IPS DF 4.7 (cell line): ENCODE measurements around the gene GET4.
"Not testable (repeated sequence)": the region's sequence is repeated elsewhere in the genome, so short reads cannot be mapped to it uniquely, and the experiment has no call there.

Source experiments
- DNase-seq: peaks from one replicate; pipeline ENCODE4 v3.0.0-alpha.2; 2013; ENCODE audit warnings: low spot score; ENCODE audit errors: extremely low read depth

GET4 gene

DNA sequence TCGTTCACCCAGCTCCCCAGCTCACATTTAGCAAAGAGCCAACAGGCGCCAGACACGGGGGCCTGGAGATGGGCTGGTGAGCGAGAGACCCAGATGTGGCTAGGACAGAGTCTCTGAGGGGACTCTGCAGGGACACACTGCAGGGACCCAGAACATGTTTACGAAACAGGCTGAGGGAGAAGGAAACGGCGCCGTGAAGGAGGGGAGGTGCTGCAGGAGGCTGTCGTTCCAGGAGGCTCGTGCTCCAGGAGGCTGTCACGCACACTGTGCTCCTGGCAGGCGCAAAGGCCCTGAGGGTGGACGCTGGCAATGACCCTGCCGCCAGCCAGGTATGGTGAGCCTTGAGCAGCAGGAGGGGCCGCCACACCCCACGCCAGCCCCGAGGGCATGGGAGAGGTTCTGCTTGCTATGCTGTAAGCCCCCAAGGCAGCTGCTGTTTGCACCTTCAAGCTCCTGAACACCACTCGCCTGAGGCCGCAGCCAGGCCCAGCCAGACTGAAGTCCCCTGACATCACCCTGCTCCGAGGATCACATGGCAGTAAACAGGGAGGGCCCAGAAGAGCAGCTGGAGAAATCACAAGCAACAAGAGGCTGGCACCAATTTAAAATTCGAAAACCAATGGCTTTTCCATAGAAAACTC lies 50.8 kb downstream of the GET4 start:
- no peak for DNase-seq

GRCh38 chr7:929311-929711 lies 53.0 kb downstream of the GET4 start:
- no peak for DNase-seq

- DNase-seq: no peak
Measured at GRCh38 chr7:930975-931758, 54.8 kb downstream of the GET4 start.

- no peak for DNase-seq
Measured at GRCh38 chr7:931871-932650, 55.7 kb downstream of the GET4 start.

GRCh38 chr7:932651-932975 lies 56.3 kb downstream of the GET4 start:
- DNase-seq: no peak

GRCh38 chr7:934469-935163 lies 58.3 kb downstream of the GET4 start:
- DNase-seq: no peak

DNA sequence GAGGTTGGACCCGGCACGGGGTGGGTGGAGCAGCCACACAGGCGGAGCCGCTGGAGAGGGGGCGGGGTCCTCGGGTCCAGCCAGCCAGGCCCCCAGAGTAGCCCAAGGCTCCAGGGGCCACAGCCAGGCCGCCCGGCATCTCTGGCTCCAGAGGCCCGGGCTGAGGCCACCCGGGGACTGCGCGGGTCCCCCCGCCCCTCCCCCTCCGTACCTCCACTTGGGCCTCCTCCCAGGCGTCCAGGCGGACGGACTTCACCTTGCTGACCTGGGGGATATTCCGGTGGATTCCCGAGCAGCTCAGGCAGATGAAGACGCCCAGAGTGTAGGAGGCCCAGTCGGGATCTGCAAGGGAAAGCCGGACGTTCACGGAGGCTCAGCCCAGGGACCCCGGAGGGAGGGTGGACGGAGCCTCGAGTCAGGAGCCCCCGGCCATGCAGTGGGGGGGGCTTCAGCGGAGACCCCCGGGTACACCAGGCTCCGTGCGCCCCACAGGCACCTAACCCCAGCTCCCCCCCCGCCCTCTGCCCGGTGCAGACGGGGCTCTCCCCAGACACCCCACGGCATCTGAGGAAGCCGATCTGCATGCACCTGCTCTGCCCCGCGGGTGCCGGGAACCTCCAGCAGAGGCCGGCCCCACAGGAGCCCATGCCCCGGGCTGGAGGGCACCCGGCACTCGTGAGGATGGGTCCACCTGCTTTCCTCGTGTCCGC lies 59.0 kb downstream of the GET4 start:
- no peak for DNase-seq

DNA sequence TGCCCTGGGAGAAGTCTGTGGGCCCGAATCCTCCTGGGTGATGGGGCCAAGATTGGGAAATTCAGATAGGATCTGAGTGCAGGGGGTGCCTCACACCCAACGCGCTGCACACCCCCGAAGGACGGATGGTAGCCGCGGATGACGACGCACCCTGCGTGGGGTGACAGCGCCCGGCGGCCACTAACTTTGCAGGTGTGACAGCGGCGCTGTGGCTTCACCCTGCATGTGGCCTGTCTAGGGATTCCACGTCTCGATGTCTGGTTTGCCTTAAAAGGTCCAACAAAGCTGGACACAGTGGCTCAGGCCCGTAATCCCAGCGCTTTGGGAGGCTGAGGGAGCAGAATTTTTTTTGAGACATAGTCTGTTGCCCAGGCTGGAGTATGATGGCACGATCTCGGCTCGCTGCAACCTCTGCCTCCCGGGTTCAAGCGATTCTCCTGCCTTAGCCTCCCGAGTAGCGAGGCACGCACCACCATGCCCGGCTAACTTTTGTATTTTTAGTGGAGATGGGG lies 59.6 kb downstream of the GET4 start:
- no peak for DNase-seq

GRCh38 chr7:936386-937054 lies 60.2 kb downstream of the GET4 start:
- no peak for DNase-seq

DNA sequence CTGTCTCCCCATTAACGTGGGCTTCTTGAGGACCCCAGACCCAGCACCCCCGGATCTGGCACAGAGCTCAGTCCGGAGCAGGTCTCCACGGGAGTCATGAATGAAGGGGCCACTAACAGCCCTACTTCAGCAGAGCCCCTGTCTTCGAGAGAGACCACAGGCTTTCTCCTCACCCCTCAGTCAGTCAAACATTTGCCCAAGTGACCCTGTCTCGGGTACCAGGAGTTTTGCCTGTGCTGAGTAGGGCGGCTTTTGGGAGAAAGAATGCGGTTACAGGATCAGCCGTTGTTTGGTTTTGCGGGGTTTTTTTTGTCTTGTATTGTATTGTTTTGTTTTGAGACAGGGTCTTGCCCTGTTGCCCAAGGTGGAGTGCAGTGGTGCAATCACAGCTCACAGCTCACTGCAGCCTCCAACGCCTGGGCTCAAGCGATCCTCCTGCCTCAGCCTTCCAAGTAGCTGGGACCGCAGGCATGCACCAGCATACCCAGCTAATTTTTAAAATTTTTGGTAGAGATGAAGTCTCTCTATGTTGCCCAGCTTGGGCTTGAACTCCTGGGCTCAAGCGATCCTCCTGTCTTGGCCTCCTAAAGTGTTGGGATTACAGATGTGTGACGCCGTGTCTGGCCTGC lies 61.6 kb downstream of the GET4 start:
- no peak for DNase-seq

- no peak for DNase-seq
Measured at GRCh38 chr7:938546-939185, 62.3 kb downstream of the GET4 start.

GRCh38 chr7:939843-940242 lies 63.5 kb downstream of the GET4 start:
- DNase-seq: no peak

DNA sequence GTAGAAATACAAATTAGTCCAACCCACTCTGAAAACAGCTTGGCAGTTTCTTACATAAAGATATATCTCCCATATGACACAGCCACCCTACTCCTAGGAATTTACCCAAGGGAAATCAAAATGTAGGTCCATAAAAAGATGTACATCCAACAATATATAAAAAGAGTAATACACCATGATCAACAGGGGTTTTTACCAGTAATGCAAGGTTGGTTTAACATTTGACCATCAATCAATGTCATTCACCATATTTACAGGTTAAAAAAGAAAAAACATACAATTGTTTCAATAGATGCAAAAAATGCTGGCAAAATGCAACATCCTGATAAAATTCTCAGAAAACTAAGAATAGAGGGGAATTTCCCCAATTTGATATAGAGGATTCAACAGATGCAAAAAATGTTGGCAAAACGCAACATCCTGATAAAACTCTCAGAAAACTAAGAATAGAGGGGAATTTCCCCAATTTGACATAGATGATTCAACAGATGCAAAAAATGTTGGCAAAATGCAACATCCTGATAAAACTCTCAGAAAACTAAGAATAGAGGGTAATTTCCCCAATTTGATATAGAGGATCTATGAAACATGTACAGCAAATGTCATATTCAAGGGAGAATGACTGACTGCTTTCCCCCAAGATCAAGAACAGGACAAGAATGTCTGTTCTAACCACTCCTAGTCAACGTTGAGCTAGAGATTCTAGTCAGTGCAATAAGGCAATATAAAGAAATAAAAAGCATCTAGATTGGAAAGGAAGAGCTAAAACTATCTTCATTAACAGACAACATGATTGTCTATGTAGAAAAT lies 64.5 kb downstream of the GET4 start:
- DNase-seq: no peak

- DNase-seq: not testable (repeated sequence)
Measured at GRCh38 chr7:943793-944192, 67.4 kb downstream of the GET4 start.

- DNase-seq: no peak
Measured at GRCh38 chr7:944744-945143, 68.4 kb downstream of the GET4 start.

- no peak for DNase-seq
Measured at GRCh38 chr7:945147-945555, 68.8 kb downstream of the GET4 start.

DNA sequence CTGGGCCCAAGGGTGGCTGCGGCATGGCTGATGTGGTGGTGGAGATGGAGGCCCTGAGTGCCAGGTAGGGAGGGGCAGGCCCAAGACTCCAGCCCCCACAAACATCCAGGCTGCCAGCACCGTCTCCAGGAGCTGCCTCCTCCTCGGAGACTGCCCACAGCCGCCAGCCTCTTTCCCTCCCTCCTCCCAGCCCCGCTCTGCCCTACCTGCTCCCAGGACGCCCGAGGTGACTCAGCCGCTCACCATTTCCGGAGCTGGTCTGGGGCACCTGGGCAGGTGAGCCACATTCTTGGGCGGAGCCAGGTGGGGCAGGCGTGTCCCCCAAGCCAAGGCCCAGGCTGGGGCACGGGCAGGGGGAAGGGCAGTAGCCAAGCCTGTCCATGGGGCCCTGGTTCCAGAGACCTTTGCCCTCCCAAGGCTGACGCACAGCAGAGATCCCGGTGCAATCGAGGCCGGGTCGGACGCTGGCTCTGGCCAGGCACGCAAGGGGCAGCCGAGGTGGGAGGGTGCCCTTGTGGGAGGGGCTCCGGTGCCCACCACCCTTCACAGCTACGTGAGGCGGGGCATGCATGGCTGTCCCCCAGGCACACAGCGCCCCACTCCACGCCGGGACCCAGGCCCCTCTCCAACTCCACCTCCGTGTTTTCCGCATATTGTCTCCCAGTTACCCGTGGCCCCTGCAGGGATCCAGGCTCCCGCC lies 69.4 kb downstream of the GET4 start:
- peak; percentile 71 for DNase-seq
